GM12864 (cell line): ENCODE data around the gene RHOU.

ENCODE experiments used
- DNase-seq: peaks from one replicate; pipeline ENCODE4 v3.0.0-alpha.2; 2011; ENCODE audit warnings: low read depth
- H3K4me3 ChIP-seq: 2 replicates; pipeline ENCODE4 v1.5.1; 2011; ENCODE audit warnings: mild to moderate bottlenecking, low read depth, low read length, control low read depth
- CTCF ChIP-seq: IDR thresholded peaks from 2 replicates; pipeline ENCODE4 v1.5.1; 2011; ENCODE audit warnings: low read depth, mild to moderate bottlenecking, moderate library complexity, low read length, control low read depth, inconsistent platforms; ENCODE audit errors: missing control alignments

Gene RHOU

DNA sequence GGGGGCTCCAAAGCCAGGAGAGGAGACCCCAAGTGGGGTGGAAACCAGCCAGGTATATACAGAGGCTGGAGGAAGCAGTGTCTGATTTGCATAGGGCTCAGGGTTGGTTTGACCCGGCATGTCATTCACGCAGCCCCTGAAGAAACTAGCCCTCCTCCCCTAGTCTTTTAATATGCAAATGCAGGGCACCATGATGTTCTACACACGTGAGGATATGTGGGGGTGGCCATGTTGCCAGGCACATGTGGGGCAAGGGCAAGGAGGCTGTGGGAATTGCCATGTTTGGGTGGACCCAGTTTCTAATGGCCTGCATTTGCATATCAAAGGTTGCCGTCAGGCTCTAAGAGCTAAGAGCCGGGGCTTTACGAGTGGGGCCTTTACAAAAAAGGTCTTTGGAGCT lies 12.0 kb upstream of the RHOU start:
- no peak overlapping the region for H3K4me3 ChIP-seq
- no peak for TF ChIP-seq CTCF
- no peak for DNase-seq

DNA sequence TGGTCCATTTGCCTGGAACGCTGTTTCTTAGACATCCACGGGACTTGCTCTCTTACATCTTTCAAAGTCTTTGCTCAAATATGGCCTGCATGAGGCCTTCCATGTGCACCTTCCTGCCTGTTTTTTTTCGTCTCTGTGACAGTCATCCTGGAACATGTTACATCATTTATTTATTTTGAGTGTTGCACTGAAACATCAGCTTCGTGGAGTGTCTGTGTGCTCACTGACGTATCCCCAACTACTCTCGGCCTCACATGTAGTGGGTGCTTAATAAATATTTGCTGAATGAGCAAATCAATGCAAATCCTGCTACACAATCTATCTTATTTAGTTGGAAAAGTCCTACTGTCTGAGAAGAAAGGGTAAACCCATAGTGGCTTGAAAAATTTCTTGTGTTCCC lies 11.4 kb upstream of the RHOU start:
- no peak overlapping the region for H3K4me3 ChIP-seq
- TF ChIP-seq CTCF, result no peak

GRCh38 chr1:228725178-228725577 lies 10.1 kb upstream of the RHOU start:
- no peak for DNase-seq
- no peak for TF ChIP-seq CTCF
- H3K4me3 ChIP-seq, result no peak overlapping the region

More for the DNA sequence above, 11.4 kb upstream of the RHOU start:
- no peak for DNase-seq

DNA sequence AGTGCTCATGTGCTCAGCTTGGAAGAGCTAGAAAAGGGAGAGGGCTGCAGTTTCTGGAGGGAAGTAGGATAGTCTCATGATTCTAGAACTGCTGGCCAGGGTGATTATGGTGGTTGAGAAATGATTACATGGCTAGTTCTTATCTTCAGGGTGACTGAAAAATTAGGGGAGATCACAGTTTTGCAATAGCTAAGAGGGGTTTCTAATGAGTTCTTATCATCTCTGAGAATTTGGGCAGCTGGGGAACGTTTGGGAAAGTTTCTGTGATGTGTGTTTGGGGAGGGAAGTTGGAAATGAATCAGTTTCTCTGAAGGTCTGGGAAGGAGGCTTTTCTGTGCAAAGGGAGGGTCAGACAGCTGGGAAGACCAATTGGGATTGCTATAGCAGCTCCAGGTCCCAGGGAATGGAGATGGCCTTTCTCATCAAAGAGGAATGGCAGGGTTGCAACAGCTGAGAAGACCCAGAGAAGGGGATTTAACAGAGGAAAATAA lies 7.6 kb upstream of the RHOU start:
- DNase-seq, result no peak
- H3K4me3 ChIP-seq, result no peak overlapping the region
- TF ChIP-seq CTCF, result no peak

- no peak for TF ChIP-seq CTCF
- DNase-seq, result no peak
- H3K4me3 ChIP-seq, result no peak overlapping the region
Observed at GRCh38 chr1:228732426-228732825, 2.9 kb upstream of the RHOU start.

DNA sequence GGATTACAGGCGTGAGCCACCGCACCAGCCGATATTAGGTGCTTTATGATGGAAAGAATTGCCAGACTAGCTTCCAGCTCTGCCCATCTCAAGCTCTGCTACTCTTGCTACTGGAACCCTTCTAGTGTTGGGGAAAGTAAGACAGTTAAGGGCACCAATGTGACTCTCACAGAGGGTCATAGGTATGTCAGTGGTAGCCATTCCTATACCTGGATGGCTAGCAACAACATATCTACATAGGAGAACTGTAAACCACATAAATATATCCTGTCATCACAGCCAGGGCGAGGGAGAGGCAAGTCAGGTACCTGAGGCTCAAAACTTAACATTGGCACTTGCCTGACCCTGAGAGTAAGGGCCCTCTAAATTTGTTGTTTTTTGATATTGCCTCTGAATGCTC lies 1.7 kb upstream of the RHOU start:
- no peak for DNase-seq
- no peak for TF ChIP-seq CTCF
- H3K4me3 ChIP-seq, result no peak overlapping the region

GRCh38 chr1:228735871-228736586 lies 750 bp downstream of the RHOU start:
- no peak overlapping the region for H3K4me3 ChIP-seq
- no peak for DNase-seq
- no peak for TF ChIP-seq CTCF
